ENCODE data around the gene VPS52. TPM values are rescaled to one million over a fixed set of nuclear protein-coding genes. Genes with fewer than 3 reads are reported as not detected.

VPS52 gene
- total and polyA plus RNA-seq, 9 of the 15 experiments (the other 6 are each of a cell fraction or from before 2014, with no cell fraction given) = 24.4 to 103 (median 40.2) TPM

GRCh38 chr6:33208091-33208967 is 63.3 kb downstream of the VPS52 start, which contains the start of gene RING1 (continued):
- TF ChIP-seq CTCF (IDR thresholded peaks at IDR 0.05 in 2 of 3, conservative IDR thresholded peaks at IDR 0.05 in 1 of 3; ENCODE audit: insufficient read depth in 2 of 3, low read depth in 1 of 3, low read length in 3 of 3) = no peak
- peak; percentile 86 for TF ChIP-seq ETS1 (conservative IDR thresholded peaks at IDR 0.05; ENCODE audit: control insufficient read depth, low read depth, low read length)
- peak; percentile 80 for TF ChIP-seq C11orf30 (IDR thresholded peaks at IDR 0.05; ENCODE audit: low read depth)
- TF ChIP-seq NCOR1 (IDR thresholded peaks at IDR 0.05) = 0 out of 2 replicates have a peak, but pooled peaks have one; percentile 29
- TF ChIP-seq NR1H2 (CRISPR knock-in tag; IDR thresholded peaks at IDR 0.05) = peak; percentile 94; the same call in 1 of the 2 replicates
- TF ChIP-seq CLOCK (CRISPR knock-in tag; IDR thresholded peaks at IDR 0.05; ENCODE audit: borderline replicate concordance) = no peak
- TF ChIP-seq ZNF57 (CRISPR knock-in tag; IDR thresholded peaks at IDR 0.05) = no peak
- TF ChIP-seq ZSCAN32 (CRISPR knock-in tag; IDR thresholded peaks at IDR 0.05) = no peak; the same call in 1 of the 2 replicates
- no peak for TF ChIP-seq TAL1 (IDR thresholded peaks at IDR 0.05)
- TF ChIP-seq CC2D1A (IDR thresholded peaks at IDR 0.05) = peak; percentile 76; the same call in 1 of the 2 replicates
- TF ChIP-seq PRPF4 (IDR thresholded peaks at IDR 0.05; ENCODE audit: insufficient read depth, low read depth, low read length, poor library complexity, severe bottlenecking) = peak; percentile 37
- TF ChIP-seq ZBTB5 (IDR thresholded peaks at IDR 0.05) = peak; percentile 77
- peak; percentile 90 for TF ChIP-seq POLR2B (IDR thresholded peaks at IDR 0.05; ENCODE audit: low read depth, partially characterized antibody)
- TF ChIP-seq CXXC5 (CRISPR knock-in tag; IDR thresholded peaks at IDR 0.05) = peak; percentile 94
- TF ChIP-seq CBFB (CRISPR knock-in tag; IDR thresholded peaks at IDR 0.05) = peak; percentile 73; the same call in 1 of the 2 replicates
- TF ChIP-seq HNRNPL (IDR thresholded peaks at IDR 0.05; ENCODE audit: low read depth, low read length) = peak; percentile 66; the same call in 1 of the 2 replicates
- TF ChIP-seq ZBTB33 (CRISPR knock-in tag; IDR thresholded peaks at IDR 0.05) = no peak
